GM20431 (cell line): ENCODE results near the gene ZC3H15.
"Not testable (repeated sequence)": the region's sequence is repeated elsewhere in the genome, so short reads cannot be mapped to it uniquely, and the experiment has no call there.

Experiments used
- in situ Hi-C: fragments of 300-500 bp; cut with MseI, MboI; formaldehyde crosslinking; loops from one replicate; pipeline ENCODE4 v1.15.0; 2020; ENCODE audit warnings: low sequenced_read_pairs; ENCODE audit not compliant: unreplicated experiment

ZC3H15 gene

DNA sequence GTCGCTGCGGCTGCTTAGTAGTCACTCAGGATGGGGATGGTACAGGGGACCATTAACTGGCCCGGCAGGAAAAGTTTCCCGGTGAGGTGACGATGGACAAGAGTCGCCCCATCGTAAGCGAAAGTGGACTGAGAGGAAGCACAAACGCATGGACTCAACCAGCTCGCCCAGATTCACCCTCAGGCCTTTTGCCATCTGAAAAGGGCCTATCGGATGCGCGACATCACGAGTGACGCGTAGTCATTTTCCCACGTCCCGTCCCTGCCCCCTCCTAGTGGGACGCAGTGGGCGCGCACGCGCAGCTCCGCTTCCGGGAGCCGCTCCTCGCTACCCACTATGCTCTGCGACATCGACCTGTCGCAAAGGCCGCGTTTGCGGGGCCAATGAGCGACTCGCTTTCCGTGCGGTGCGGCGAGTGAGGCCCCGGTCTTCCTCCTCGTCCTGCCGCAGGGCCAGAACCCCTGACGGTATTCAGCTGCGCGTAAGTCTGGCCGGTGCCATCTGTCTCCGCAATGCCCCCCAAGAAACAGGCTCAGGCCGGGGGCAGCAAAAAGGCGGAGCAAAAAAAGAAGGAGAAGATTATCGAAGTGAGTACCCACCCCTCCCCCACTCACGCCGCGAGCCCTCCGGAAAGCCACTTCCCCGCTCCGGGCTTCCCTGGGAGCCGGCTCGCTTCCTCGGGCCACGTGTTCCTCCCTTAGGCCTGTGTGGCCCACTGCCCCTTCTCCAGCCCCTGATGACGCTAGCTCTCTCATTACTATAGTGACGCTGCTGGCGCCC is at the start of gene ZC3H15:
ZC3H15 (plus strand) TSS at position 390 of the 780 bp plus-strand sequence; CDS start at position 513, 123 bp downstream.
- in situ Hi-C loops, result no loop called here

DNA sequence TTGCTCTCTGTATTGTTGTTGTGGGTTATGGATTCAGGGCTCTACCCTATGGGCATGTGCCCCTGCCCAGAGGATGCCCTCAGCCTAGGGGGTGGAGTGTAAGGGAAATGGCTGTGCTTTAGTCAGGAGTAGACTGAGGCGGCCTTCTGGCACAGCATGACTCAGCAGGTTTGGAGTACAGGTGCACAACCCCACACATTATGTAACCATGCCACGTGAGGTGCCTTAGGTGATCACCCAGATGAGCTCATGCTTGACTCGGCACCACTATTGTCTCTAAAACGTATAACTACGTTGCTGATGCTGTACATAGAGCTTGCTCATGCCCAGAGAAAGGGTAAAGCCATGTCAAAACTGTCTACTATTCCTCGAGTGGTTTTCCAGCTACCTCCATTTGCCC is 48.3 kb upstream of the ZC3H15 start:
- in situ Hi-C loops, result no loop called here

DNA sequence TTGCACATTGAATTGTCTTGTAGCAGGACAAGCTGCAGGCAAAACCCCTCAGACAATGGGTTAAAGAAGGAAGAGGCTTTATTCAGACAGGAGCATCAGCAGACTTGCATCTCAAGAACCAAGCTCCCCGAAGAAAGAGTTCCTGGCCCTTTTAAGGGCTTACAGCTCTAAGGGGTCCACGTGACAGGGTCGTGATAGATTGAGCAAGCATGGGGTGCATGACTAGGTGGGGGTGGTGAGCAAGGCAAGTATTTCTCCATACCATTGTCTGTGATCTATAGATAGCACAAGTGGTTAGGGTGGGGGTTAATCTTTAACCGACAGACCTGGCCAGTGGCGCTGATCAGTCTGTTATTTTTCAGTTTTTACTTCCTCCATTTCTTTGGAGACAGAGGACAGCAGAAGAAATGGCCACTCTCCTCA is 46.4 kb upstream of the ZC3H15 start:
- in situ Hi-C loops, result not testable (repeated sequence)

DNA sequence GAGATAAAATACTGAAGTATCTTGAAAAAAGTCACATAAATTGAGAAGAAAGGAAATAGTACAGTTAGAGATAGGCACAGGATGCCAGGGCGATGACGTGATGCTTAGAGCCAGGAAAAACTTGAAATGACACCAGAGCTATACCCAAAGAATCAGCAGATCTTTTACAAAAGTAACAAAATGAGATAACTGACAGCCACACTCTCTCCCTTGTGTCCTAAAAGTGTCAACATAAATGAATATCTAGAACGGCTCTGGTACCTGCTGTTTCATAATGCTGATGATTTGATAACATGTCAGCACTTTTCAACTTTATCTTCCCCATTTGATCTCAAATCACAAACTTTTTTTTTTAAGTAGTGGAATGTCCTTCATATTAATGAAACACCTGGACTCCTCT is 45.6 kb upstream of the ZC3H15 start:
- in situ Hi-C loops, result no loop called here

DNA sequence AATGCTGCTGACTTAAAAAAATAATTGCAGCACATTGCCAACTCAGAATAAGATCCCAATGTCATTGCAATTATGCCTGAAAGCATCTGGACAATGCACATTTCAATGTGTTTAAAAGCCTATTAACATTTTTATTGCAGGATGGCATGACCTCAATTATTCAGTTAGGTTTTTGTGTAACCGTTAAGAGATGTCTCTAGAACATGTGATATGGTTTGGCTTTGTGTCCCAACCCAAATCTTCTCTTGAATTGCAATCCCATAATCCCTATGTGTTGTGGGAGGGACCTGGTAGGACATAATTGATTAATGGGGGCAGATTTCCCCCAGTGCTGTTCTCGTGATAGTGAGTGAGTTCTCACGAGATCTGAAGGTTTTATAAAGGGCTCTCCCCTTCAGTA is 43.2 kb upstream of the ZC3H15 start:
- in situ Hi-C loops, result no loop called here

DNA sequence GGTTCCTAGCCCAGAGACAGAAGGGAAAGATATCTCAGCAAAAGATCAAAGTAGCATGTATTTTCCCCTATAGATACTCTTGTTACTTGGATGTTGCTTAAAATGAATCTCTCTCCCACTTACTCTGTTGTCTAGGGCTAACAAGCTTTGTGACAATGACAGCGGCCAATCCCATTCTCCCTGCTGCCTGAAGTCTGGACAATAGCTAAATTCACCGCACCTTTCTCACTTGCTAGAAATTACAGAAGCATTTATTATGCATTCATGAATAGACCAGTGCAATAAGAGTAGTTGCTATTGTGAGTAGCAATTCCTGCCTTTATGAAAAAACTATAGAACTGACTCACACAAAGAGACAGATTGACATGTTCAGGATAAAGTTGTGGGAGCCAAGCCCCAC is 42.2 kb upstream of the ZC3H15 start:
- in situ Hi-C loops, result no loop called here

DNA sequence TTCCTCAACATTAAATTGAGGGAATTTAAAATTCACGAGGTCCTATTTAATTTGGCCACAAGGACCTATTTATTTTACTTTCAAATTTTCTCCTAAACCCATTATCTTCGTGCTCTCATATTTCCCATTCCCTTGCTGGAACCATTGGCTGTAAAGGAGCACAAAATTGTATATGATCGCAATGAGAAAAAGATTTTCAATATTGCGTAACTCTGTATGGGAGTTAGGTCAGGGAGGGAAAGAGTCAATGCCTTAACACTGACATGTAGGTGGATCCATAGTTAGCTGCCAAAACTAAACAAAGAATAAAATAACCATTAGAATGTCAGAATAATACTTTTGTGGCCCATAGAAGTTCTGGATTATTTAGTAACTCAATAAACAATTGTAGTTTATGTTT is 40.6 kb upstream of the ZC3H15 start:
- in situ Hi-C loops, result no loop called here

DNA sequence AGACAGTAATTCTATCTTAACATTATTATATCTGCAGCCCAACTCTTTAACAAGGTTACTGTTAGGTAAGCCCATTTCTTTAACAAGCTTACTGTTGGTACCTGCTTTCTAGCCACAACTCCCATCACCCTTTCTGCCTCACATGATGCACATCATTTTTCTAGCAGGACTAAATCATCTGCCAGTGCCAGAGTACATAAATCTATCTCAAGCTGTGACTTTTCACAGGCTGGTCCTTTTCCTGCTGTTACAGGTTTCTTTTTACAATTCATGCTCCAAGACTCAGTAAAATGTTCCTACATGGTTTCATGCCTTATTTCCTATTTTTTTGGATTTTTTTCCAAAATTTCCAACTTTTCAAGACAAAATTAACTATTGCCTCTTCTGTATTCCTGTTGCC is 30.4 kb upstream of the ZC3H15 start:
- in situ Hi-C loops, result no loop called here

DNA sequence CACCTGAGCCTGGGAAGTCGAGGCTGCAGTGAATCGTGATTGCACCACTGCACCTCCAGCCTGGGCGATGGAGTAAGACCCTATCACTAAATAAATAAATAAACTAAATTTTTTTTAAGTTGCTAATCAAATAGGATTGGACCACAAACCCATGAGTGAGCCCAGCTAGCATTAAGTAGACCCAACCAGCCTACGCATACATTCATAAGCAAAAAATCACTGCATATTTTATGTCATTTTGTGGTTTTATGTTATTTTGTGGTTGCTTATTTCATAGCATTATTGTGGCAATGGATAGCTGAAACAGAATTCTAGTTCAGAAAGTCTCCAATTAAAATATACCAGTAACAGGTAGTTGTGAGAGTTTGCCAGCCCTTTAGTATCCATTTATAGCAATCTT is 29.1 kb upstream of the ZC3H15 start:
- in situ Hi-C loops, result no loop called here

DNA sequence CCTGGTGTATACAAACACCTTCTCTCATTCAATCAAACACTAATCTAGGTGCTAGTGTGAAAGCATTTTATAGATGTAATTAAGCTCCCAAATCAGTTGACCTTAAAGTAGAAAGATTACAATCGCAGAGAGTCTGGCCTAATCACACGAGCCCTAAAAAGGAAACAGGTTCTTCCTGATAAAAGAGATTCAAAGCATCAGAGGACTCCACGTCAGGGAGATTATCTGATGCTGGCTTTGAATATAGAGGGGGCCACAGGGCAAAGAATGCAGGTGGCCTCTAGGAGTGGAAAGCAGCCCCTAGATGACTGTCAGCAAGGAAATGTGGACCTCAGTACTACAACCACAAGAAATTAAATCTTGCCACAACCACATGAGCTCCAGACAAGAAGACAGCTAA is 28.2 kb upstream of the ZC3H15 start:
- in situ Hi-C loops, result no loop called here

DNA sequence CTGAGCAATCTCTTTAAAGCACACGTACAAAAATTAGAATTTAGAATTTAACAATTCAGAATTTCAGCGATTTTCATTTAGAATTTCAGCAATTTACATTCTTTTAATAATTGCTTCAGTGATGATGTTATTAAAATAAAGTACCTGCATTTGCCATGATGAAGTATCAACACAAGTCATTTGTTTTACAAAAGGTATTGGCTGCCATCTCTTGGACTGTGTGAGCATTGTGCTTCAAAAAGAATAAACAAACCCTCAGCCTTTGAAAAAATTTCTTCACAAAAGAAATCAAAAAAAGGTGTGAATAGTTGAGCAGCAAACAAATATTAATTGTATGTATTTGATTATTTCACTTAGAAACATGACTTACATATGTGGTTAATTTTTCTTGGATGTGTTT is 27.1 kb upstream of the ZC3H15 start:
- in situ Hi-C loops, result no loop called here

DNA sequence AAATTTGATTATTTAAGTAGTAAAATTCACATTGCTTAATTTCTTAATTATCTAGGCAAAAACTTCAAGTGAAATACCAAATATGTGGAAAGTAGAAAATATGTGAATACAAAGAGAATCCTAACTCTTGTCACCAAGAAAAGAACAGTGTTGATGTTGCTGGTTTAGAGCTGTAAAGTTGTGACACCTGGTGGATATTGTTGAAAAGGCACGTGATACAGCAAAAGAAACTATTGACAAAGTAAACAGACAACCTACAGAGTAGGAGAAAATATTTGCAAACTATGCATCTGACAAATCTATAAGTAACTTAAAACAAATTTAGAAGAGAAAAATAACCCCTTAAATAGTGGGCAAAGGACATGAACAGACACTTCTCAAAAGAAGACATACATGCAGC is 25.6 kb upstream of the ZC3H15 start:
- in situ Hi-C loops, result no loop called here

DNA sequence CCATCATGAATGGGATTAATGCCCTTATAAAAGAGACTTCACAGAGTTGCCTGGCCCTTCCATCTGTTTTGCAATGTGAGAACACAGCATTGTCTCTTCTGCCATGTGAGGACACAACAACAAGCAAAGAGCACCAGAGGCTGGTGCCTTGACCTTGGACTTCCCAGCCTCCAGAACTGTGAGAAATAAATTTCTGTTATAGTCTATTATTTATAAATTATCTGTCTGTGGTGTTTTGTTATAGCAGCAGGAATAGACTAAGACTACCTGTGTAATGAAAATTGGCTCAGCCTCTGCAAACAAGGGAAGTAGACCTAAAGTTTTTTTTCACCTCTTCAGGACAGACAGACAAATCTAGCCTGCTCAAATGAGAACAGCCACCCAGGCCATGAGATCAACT is 19.3 kb upstream of the ZC3H15 start:
- in situ Hi-C loops, result no loop called here

DNA sequence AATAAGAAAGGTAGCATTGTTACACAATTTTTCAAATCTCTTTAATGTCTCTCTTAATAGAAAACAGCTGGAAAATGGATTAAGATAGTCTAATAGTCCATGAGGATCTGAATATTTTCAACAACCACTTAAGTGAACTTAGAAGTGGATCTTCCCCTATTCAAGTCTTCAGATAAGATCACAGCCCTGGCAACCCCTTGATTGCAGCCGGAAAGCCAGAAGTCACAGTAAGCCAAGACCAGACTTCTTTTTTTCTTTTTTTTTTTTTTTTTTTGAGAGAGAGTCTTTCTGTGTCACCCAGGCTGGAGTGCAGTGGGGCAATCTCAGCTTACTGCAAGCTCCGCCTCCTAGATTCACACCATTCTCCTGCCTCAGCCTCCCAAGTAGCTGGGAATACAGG is 18.6 kb upstream of the ZC3H15 start:
- in situ Hi-C loops, result no loop called here

DNA sequence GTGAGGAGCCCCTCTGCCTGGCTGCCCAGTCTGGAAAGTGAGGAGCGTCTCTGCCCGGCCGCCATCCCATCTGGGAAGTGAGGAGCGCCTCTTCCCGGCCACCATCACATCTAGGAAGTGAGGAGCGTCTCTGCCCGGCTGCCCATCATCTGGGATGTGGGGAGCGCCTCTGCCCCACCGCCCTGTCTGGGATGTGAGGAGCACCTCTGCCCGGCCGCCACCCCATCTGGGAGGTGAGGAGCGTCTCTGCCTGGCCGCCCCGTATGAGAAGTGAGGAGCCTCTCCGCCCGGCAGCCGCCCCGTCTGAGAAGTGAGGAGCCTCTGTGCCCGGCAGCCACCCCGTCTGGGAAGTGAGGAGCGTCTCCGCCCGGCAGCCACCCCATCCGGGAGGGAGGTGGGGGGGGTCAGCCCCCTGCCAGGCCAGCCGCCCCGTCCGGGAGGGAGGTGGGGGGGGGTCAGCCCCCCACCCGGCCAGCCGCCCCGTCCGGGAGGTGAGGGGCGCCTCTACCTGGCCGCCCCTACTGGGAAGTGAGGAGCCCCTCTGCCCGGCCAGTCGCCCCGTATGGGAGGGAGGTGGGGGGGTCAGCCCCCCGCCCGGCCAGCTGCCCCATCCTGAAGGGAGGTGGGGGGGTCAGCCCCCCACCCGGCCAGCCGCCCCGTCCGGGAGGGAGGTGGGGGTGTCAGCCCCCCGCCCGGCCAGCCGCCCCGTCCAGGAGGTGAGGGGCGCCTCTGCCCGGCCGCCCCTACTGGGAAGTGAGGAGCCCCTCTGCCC is 13.2 kb upstream of the ZC3H15 start:
- in situ Hi-C loops, result not testable (repeated sequence)

DNA sequence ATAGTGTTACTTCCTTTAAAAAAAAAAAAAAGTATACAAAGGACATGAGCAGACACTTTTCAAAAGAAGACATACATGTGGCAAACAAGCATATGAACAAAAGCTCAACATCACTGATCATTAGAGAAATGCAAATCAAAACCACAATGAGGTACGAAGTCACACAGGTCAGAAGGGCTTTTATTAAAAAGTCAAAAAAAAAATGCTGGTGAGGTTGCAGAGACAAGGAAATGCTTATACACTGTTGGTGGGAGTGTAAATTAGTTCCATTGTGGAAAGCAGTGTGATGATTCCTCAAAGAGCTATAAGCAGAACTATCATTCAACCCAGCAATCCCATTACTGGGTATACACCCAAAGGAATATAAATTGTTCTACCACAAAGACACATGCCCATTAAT is 11.8 kb upstream of the ZC3H15 start:
- in situ Hi-C loops, result not testable (repeated sequence)

DNA sequence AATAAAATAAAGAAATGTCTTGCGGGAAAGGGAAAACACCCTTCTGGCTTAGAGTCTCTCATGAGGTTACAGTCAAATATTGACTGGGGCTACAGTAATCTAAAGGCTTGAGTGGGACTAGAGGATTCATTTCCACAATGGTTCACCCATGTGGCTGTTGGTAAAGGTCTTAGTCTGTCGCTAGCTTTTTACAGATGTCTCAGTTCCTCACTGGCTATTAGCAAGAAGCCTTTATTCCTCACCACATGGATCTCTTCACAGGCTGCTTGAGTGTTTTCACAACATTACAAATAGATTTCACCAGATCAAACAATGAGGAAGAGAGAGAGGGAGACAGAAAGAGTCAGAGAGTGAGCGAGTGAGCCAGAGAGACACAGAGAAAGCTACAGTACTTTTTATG is 8.3 kb upstream of the ZC3H15 start:
- in situ Hi-C loops, result no loop called here

DNA sequence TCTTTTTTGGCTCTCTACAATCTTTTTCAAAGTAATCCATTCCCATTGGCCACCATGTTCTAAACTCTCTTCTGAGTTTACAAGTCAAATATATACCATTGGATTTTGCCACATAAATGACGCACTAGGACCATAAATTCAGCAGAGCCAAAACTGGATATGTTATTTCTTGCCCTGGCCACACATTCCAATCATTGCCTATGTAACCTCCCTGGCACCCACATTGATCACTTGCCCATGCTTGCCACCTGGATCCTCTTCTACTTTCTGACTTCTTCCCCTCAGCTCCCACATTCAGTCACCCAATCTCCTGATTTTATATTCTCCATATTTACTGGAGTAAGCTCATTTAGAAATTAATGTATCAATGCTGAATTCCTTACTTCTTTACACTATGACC is 5.1 kb upstream of the ZC3H15 start:
- in situ Hi-C loops, result no loop called here

DNA sequence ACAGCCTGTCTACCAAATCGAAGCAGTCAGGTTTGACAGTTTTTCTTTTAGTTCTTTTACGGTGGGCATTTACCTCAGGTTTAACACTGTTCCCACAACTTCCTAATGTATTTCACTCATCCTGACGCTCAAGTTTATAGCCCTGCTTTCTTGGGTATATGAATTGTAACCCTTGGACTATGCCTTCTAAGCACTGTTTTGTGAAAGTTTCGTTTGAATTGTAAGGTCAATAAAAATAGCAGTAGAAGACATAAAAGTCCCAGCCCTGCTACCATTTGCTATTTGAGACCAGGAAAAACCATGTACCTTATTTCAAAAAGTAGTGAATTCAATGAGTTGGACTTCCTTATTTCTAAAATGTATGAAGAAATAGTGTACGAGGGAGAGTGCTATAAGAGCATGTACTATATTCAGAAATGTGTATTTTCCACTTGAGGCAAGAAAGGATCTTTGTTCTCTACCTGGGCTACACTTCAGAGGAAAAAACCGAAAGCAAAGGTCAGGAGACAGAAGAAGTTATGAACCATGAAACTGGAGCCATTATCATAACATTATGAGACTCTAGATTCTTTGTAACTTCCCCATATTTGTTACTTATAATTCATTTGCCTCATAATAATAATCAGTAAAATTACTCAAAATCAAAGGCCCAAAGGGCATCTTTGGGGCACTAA is 1.9 kb upstream of the ZC3H15 start:
- in situ Hi-C loops, result no loop called here

DNA sequence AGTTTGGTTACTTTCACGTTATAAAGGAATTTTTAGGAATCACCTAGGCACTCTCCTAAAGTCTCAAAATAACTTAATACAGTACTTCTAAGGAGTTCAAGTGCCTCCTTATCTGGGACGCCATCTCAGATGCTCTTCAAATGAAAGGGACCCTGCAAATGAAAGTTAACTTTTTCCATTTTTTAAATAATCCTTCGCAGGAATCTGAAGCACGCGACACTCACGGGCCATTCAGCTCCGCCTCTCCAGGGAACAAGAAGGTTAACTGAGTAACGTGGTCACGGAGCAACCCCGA is 537 bp upstream of the ZC3H15 start:
- in situ Hi-C loops, result no loop called here
